Measurements from ENCODE around the gene NIM1K.

DNA sequence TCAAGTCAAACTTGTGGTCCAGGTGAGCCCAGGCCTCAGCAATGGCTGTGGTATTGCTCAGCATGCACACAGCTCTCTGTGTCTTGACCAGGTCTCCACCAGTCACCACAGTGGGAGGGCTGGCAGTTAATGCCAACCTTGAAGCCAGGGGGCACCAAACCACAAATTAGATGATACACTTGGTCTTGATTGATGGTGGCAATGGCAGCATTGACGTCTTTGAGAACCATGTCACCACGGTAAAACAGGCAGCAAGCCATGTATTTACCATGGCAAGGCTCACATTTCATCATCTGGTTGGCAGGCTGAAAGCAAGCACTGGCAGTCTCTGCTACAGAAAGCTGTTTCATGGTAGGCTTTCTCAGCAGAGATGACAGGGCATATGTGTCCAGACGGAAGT is 40.0 kb downstream of the NIM1K start:
- TF ChIP-seq CTCF (IDR thresholded peaks at IDR 0.05) (peak; percentile 45; the same call in 1 of the 2 replicates), ZFX (IDR thresholded peaks at IDR 0.05; ENCODE audit: borderline replicate concordance) (no peak)
